SHP77 treated with DMSO at 0.1 percent for 48 hours (cell line): ENCODE data around the gene TRAPPC2L.

ENCODE experiments used
- DNase-seq: peaks from one replicate; lab custom pipeline; 2025; lab: John Stamatoyannopoulos, UW

The TRAPPC2L gene

GRCh38 chr16:88910284-88911135, 53.6 kb downstream of the TRAPPC2L start:
- no peak for DNase-seq

GRCh38 chr16:88911136-88911945, 54.4 kb downstream of the TRAPPC2L start:
- no peak for DNase-seq

GRCh38 chr16:88911946-88912310, 55.0 kb downstream of the TRAPPC2L start:
- no peak for DNase-seq
